ENCODE measurements around the gene PDE3A.

- TF ChIP-seq CTCF (IDR thresholded peaks at IDR 0.05) (no peak), POLR2A (IDR thresholded peaks at IDR 0.05) (no peak)
Observed at GRCh38 chr12:20415028-20415427, 46.7 kb downstream of the PDE3A start.

Data from prostate gland (tissue), 2 donors.